Measurements from ENCODE around the gene CTSE. TPM values are rescaled to one million over a fixed set of nuclear protein-coding genes. Genes with fewer than 3 reads are reported as not detected.

Gene CTSE
- total and polyA plus RNA-seq, 2 of the 13 experiments (the other 11 are each of a cell fraction or from before 2014, with no cell fraction given), result 0.50 to 0.69 TPM

DNA sequence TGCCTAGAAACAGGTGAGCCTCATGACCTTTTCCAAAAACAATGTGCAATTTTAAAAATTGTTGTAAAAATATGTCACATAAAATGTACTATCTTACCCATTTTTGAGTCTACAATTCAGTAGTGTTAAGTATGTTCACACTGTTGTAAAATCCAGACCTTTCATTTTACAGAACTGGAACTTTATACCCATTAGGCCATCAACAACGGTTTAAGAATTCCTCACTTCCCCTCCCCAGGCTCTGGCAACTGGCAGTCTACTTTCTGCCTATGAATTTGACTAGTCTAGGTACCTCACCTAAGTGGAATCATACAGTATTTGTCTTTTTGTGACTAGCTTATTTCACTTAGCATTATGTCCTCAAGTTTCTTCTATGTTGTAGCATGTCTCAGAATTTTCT lies 8.6 kb downstream of the CTSE start:
- in situ Hi-C loops (cut with HindIII; ENCODE audit: extremely low pct_ligation_motif_present, low pct_unique_long_range_greater_than_20kb), result no loop called here
- H3K9me3 ChIP-seq (ENCODE audit: low read length), result no peaks in the 10 kb centered on the region
- no peaks in the 10 kb centered on the region for H3K36me3 ChIP-seq (replicated peaks in 1 of 2; ENCODE audit: control insufficient read depth in 1 of 2, insufficient read depth in 2 of 2, low read length in 2 of 2)
- no peaks in the 10 kb centered on the region for H3K79me2 ChIP-seq (ENCODE audit: insufficient read depth, low read length)
- H3K4me1 ChIP-seq (ENCODE audit: insufficient read depth, low read length), result peaks cover 11% of the 10 kb centered on the region; the same call in 1 of the 2 replicates
- BruUV-seq (replicated peaks), result no TSS peak
- no peaks in the 10 kb centered on the region for H3K27me3 ChIP-seq (ENCODE audit: control insufficient read depth in 1 of 2, insufficient read depth in 2 of 2, low read length in 2 of 2)
- ATAC-seq, result no peak
- H4K20me1 ChIP-seq (ENCODE audit: insufficient read depth, low read length), result no peaks in the 10 kb centered on the region
- no peak overlapping the region for H3K4me2 ChIP-seq (ENCODE audit: low read depth, low read length)
- POLR2A ChIA-PET, result no interaction called here
- intact Hi-C loops (cut with micrococcal nuclease; ENCODE audit: unreplicated experiment), result no loop called here
- H3K4me3 ChIP-seq (replicated peaks in 1 of 3; ENCODE audit: insufficient read depth in 1 of 3, low read depth in 2 of 3, low read length in 3 of 3), result no peak overlapping the region
- CTCF ChIA-PET (ENCODE audit: low intra/inter-chr PET ratio, low total read pairs), result no interaction called here
- FAIRE-seq, result no peak
- no peak overlapping the region for H3K9ac ChIP-seq (ENCODE audit: insufficient read depth, low read depth, low read length)
- no peak overlapping the region for H2AFZ ChIP-seq (ENCODE audit: low read length)
- DNase-seq (ENCODE audit: low spot score), result no peak
- H3K27ac ChIP-seq (ENCODE audit: extremely low read length, insufficient read depth, low read length), result no peak overlapping the region
- 0% methylated on average over 1 of the region's 1 CpG for WGBS (ENCODE audit: low lambda C conversion rate)
- TF ChIP-seq TEAD3 (CRISPR knock-in tag; optimal IDR thresholded peaks at IDR 0.05; ENCODE audit: borderline replicate concordance), result no peak
- TF ChIP-seq NR1H2 (CRISPR knock-in tag; IDR thresholded peaks at IDR 0.05; ENCODE audit: borderline replicate concordance, low read depth), result no peak
- no peak for TF ChIP-seq MED13 (CRISPR knock-in tag; IDR thresholded peaks at IDR 0.05)
- TF ChIP-seq, protein P1, sequence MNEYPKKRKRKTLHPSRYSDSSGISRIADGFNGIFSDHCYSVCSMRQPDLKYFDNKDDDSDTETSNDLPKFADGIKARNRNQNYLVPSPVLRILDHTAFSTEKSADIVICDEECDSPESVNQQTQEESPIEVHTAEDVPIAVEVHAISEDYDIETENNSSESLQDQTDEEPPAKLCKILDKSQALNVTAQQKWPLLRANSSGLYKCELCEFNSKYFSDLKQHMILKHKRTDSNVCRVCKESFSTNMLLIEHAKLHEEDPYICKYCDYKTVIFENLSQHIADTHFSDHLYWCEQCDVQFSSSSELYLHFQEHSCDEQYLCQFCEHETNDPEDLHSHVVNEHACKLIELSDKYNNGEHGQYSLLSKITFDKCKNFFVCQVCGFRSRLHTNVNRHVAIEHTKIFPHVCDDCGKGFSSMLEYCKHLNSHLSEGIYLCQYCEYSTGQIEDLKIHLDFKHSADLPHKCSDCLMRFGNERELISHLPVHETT (CRISPR knock-in tag; conservative IDR thresholded peaks at IDR 0.05), result no peak
- no peak for TF ChIP-seq FOXC1 (CRISPR knock-in tag; IDR thresholded peaks at IDR 0.05; ENCODE audit: borderline replicate concordance)
- TF ChIP-seq NCOA2 (CRISPR knock-in tag; IDR thresholded peaks at IDR 0.05), result no peak
- TF ChIP-seq, protein P2, sequence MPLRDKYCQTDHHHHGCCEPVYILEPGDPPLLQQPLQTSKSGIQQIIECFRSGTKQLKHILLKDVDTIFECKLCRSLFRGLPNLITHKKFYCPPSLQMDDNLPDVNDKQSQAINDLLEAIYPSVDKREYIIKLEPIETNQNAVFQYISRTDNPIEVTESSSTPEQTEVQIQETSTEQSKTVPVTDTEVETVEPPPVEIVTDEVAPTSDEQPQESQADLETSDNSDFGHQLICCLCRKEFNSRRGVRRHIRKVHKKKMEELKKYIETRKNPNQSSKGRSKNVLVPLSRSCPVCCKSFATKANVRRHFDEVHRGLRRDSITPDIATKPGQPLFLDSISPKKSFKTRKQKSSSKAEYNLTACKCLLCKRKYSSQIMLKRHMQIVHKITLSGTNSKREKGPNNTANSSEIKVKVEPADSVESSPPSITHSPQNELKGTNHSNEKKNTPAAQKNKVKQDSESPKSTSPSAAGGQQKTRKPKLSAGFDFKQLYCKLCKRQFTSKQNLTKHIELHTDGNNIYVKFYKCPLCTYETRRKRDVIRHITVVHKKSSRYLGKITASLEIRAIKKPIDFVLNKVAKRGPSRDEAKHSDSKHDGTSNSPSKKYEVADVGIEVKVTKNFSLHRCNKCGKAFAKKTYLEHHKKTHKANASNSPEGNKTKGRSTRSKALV (CRISPR knock-in tag; IDR thresholded peaks at IDR 0.05), result no peak
- no peak for TF ChIP-seq ZNF577 (CRISPR knock-in tag; IDR thresholded peaks at IDR 0.05; ENCODE audit: borderline replicate concordance, low read depth)
- TF ChIP-seq ZBTB8A (CRISPR knock-in tag; IDR thresholded peaks at IDR 0.05; ENCODE audit: borderline replicate concordance, low read depth), result no peak
- TF ChIP-seq ELF3 (CRISPR knock-in tag; IDR thresholded peaks at IDR 0.05), result no peak
- TF ChIP-seq PHF20 (CRISPR knock-in tag; IDR thresholded peaks at IDR 0.05), result no peak
- TF ChIP-seq, protein P3, sequence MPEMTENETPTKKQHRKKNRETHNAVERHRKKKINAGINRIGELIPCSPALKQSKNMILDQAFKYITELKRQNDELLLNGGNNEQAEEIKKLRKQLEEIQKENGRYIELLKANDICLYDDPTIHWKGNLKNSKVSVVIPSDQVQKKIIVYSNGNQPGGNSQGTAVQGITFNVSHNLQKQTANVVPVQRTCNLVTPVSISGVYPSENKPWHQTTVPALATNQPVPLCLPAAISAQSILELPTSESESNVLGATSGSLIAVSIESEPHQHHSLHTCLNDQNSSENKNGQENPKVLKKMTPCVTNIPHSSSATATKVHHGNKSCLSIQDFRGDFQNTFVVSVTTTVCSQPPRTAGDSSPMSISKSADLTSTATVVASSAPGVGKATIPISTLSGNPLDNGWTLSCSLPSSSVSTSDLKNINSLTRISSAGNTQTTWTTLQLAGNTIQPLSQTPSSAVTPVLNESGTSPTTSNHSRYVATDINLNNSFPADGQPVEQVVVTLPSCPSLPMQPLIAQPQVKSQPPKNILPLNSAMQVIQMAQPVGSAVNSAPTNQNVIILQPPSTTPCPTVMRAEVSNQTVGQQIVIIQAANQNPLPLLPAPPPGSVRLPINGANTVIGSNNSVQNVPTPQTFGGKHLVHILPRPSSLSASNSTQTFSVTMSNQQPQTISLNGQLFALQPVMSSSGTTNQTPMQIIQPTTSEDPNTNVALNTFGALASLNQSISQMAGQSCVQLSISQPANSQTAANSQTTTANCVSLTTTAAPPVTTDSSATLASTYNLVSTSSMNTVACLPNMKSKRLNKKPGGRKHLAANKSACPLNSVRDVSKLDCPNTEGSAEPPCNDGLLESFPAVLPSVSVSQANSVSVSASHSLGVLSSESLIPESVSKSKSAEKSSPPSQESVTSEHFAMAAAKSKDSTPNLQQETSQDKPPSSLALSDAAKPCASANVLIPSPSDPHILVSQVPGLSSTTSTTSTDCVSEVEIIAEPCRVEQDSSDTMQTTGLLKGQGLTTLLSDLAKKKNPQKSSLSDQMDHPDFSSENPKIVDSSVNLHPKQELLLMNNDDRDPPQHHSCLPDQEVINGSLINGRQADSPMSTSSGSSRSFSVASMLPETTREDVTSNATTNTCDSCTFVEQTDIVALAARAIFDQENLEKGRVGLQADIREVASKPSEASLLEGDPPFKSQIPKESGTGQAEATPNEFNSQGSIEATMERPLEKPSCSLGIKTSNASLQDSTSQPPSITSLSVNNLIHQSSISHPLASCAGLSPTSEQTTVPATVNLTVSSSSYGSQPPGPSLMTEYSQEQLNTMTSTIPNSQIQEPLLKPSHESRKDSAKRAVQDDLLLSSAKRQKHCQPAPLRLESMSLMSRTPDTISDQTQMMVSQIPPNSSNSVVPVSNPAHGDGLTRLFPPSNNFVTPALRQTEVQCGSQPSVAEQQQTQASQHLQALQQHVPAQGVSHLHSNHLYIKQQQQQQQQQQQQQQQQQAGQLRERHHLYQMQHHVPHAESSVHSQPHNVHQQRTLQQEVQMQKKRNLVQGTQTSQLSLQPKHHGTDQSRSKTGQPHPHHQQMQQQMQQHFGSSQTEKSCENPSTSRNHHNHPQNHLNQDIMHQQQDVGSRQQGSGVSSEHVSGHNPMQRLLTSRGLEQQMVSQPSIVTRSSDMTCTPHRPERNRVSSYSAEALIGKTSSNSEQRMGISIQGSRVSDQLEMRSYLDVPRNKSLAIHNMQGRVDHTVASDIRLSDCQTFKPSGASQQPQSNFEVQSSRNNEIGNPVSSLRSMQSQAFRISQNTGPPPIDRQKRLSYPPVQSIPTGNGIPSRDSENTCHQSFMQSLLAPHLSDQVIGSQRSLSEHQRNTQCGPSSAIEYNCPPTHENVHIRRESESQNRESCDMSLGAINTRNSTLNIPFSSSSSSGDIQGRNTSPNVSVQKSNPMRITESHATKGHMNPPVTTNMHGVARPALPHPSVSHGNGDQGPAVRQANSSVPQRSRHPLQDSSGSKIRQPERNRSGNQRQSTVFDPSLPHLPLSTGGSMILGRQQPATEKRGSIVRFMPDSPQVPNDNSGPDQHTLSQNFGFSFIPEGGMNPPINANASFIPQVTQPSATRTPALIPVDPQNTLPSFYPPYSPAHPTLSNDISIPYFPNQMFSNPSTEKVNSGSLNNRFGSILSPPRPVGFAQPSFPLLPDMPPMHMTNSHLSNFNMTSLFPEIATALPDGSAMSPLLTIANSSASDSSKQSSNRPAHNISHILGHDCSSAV (CRISPR knock-in tag; IDR thresholded peaks at IDR 0.05; ENCODE audit: borderline replicate concordance), result no peak
- TF ChIP-seq STAG1 (CRISPR knock-in tag; IDR thresholded peaks at IDR 0.05), result no peak
- TF ChIP-seq KLF13 (CRISPR knock-in tag; IDR thresholded peaks at IDR 0.05), result no peak

All from HepG2 (cell line).